GM18517 (cell line): ENCODE measurements around the gene ZMYM4.
"Not testable (repeated sequence)": the region's sequence is repeated elsewhere in the genome, so short reads cannot be mapped to it uniquely, and the experiment has no call there.

Source experiments
- ATAC-seq: cut with Tn5 transposase; IDR thresholded peaks from one replicate; pipeline ENCODE4 v1.9.1; 2021; ENCODE audit warnings: mild to moderate bottlenecking, moderate library complexity; ENCODE audit not compliant: unreplicated experiment

Gene ZMYM4

GRCh38 chr1:35449334-35450008 lies 181.0 kb downstream of the ZMYM4 start:
- ATAC-seq, result no peak

DNA sequence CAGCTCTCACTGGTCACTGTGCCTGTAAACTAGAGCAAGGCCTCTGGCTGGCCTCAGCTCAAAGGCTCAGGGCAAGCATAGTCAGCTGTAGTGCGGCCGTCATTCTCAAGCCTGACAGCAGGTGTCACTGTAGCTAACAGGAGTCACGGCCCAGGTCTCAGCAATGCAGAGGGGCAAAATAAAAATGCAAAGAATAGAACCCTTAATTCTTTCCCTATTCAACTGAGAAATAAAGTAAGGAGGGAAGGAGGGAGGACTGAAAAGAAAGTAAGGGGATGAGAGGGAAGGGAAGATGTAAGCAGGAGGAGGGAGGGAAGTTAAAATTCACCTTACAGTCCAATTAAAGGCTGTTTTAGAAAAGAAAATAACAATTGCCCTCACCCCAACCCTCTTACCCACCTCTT lies 182.6 kb downstream of the ZMYM4 start:
- no peak for ATAC-seq

DNA sequence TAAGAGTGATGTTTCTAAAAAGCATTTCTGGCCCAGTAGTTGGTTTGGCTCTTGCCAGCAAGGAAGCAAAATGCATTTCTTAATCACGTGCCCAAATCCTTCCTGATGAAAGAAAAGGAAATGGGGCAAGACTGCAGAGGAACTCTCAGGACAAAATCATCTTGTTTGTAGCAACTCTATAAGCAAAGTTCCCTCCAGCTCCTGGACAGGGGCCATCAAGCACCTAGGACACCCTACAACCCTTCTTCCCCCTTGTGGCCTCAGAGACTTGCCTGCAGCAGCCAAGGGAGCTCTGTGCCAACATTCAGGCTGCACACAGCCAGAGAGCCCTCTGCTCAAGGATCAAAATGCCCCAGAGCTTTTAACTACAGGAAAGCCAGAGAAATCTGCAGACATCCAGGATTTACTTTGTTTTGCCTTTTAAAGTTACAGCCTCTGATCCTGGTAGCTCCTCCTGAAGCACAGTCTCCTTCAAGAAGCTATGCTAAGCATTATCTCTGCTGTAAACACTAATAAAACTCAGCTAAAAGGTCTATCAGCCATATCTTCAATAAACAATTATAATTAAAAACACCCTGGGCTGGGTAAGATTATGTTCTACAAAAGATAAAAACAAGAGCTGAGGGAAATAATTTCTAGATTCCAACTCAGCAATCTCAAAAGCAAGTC lies 183.7 kb downstream of the ZMYM4 start:
- no peak for ATAC-seq

GRCh38 chr1:35453031-35453430 lies 184.5 kb downstream of the ZMYM4 start:
- ATAC-seq, result no peak

- no peak for ATAC-seq
Measured at GRCh38 chr1:35454176-35454575, 185.7 kb downstream of the ZMYM4 start.

- ATAC-seq, result no peak
Measured at GRCh38 chr1:35454616-35455015, 186.1 kb downstream of the ZMYM4 start.

DNA sequence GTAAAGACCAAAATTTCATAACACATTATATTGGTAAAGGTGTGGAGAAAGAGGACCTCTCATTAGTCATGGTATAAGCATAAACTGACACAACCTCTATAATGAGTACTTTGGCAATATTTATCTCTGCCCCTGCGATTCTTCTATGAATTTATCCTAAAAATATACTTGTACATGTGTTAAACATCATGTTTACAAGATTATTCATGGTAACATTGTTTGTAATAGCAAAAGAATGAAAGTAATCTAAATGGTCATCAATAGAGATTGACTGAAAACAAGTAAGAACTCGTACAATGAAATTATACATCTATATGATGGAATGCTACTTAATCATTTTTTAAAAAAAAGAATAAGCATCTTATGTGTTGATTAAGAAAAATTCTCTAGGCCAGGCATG lies 192.3 kb downstream of the ZMYM4 start:
- ATAC-seq, result no peak

GRCh38 chr1:35461966-35462651 lies 193.6 kb downstream of the ZMYM4 start:
- ATAC-seq, result no peak

- ATAC-seq, result no peak
Measured at GRCh38 chr1:35463232-35463631, 194.7 kb downstream of the ZMYM4 start.

DNA sequence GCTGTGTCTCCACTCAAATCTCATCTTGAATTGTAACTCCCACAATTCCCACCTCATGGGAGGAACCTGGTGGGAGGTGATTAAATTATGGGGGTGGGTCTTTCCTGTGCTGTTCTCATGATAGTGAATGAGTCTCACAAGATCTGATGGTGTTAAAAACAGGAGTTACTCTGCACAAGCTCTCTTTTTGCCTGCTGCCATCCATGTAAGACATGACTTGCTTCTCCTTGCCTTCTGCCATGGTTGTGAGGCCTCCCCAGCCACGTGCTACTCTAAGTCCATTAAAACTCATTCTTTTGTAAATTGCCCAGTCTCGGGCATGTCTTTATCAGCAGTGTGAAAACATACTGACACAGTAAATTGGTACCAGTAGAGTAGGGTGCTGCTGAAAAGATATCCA lies 195.2 kb downstream of the ZMYM4 start:
- ATAC-seq, result not testable (repeated sequence)

- ATAC-seq, result no peak
Measured at GRCh38 chr1:35466120-35466519, 197.6 kb downstream of the ZMYM4 start.

DNA sequence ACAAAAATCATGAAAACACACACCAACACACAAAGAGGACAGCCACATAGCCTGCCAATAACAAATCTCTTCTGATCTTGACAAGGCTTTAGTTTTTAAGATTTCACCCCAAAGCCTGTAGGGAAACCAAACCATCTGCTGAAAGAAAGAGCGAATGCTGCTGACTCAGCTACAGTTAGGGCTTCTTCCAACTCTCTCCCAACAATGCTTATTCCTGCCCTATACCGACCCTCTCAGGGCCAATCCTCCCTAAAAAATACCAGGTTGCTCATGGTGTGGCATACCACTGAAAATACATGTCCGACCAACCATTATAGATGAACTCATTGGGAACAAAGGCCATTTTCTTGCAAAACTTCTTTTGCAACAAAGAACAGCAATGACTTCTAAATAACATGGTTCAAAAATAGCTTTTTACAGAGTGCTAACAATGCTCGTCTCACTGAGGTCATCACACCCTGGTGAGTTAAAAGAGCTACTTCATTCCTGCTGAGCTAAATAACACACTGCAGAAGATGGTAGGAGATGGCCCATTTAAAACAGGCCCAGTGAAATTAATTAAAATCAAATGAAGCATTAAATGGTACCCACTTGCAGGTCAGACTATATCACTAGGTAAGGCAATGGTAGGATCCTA lies 202.6 kb downstream of the ZMYM4 start:
- no peak for ATAC-seq
